Heart left ventricle (tissue), 16 donors: Measurements from ENCODE around the gene ARIH1. TPM values are rescaled to one million over a fixed set of nuclear protein-coding genes. Genes with fewer than 3 reads are reported as not detected.

Source experiments
- ATAC-seq, 4 donors: fragments of 200-7000 bp; cut with Tn5 transposase; one replicate each; pipeline ENCODE4 v1.9.1; 2020 to 2022; ENCODE audit warnings: moderate library complexity in 4 of 4, mild to moderate bottlenecking in 3 of 4, moderate number of reproducible peaks in 1 of 4
- DNase-seq, 5 donors: peaks; one replicate each; pipeline ENCODE4 v3.0.0-alpha.2; 2020
- H3K27ac ChIP-seq, 12 donors: fragments of 200-600 bp; sonication (generic) in 4 of 12; one replicate each; pipeline versions ENCODE4 v1.5.0 to v1.8.0; 2016 to 2022; ENCODE audit warnings: mild to moderate bottlenecking in 2 of 12
- H3K27me3 ChIP-seq, 9 donors: fragments of 200-600 bp; sonication (generic) in 2 of 9; one replicate each; pipeline versions ENCODE4 v1.5.1 to v1.8.0; 2016 to 2022; ENCODE audit warnings: mild to moderate bottlenecking in 3 of 9
- H3K36me3 ChIP-seq, 9 donors: fragments of 200-600 bp; sonication (generic) in 2 of 9; one replicate each; pipeline versions ENCODE4 v1.5.0 to v1.8.0; 2018 to 2022; ENCODE audit warnings: mild to moderate bottlenecking in 2 of 9
- H3K4me1 ChIP-seq, 12 donors: fragments of 200-600 bp; sonication (generic) in 4 of 12; one replicate each; pipeline versions ENCODE4 v1.5.0 to v1.8.0; 2016 to 2022; ENCODE audit warnings: mild to moderate bottlenecking in 3 of 12
- H3K4me3 ChIP-seq, 12 donors: fragments of 200-600 bp; sonication (generic) in 4 of 12; one replicate each; pipeline versions ENCODE4 v1.5.0 to v1.8.0; 2017 to 2022; ENCODE audit warnings: mild to moderate bottlenecking in 9 of 12, moderate library complexity in 4 of 12
- H3K9me3 ChIP-seq, 12 donors: fragments of 200-600 bp; sonication (generic) in 4 of 12; one replicate each; pipeline versions ENCODE4 v1.5.0 to v1.8.0; 2016 to 2022; ENCODE audit warnings: mild to moderate bottlenecking in 1 of 12
- POLR2A ChIP-seq, 2 donors: fragments of 450-650 bp; IDR thresholded peaks; one replicate each; pipeline ENCODE4 v1.6.1; 2017; ENCODE audit warnings: antibody characterized with exemption in 2 of 2, mild to moderate bottlenecking in 2 of 2, moderate library complexity in 2 of 2
- WGBS, 4 donors: extraction: QIAGEN DNeasy Blood & Tissue Kit in 2 of 4; methylation state at CpG; one replicate each; pipeline versions ENCODE4 v1.1.5 to v1.1.7; 2013 to 2018; 5-methylcytosine and 5-hydroxymethylcytosine counted together
- intact Hi-C, 10 donors: fragments of 100-400 bp; cut with DNase I; formaldehyde crosslinking; loops; one replicate each; pipeline versions ENCODE4 v1.11.1 to v1.14.2; 2022
- polyA plus RNA-seq, 2 donors: library from polyadenylated mRNA; stranded (reverse); fragments of 200-250 nt; gene quantifications; one replicate each; pipeline ENCODE4 v1.2.3, GENCODE V29; 2013
- total RNA-seq, 9 donors: library from RNA; depleted of rRNA in 2 of 9; stranded (reverse); fragments of >200 nt in 2 of 9; fragmentation: NEBNext Ultra II Directional in 3 of 9; extraction: Animal tissue kit (Norgen Biotek cat#: 25700) in 3 of 9; gene quantifications; one replicate each; pipeline versions ENCODE4 v1.1.0 to v1.2.4, GENCODE V29; 2016 to 2023
- TF ChIP-seq, protein P1 (sequence below), 12 donors: fragments of 200-600 bp; sonication (generic) in 4 of 12; IDR thresholded peaks; one replicate each; pipeline versions ENCODE4 v1.5.0 to v1.8.0; 2018 to 2022; ENCODE audit warnings: antibody characterized with exemption in 12 of 12, mild to moderate bottlenecking in 5 of 12
- donor health status: ischemic (EF 13 %, LVEDD 7.1; RV severe dilation, severe dysfunction).
- donor health status: healthy with polysubstance abuse.
- donor health status: DM: no; HTN: yes; CAD: no.
- donor health status: DM: no; HTN: no; CAD: no.
- donor health status: ischemic (EF 25% LVEDD 6.9; RV normal size, moderate dysfunction).
- donor health status: ischemic (EF 25% LVEDD 5.7; RV mildly dilated, moderate dysfunction).
- donor health status: healthy.
- donor health status: DM: yes; HTN: yes; CAD: no.
- donor health status: ischemic (EF 35%, LVEDD 5.7; RV mildly dilated, moderate dysfunction).
- donor health status: nonischemic (EF 11% LVEDD 7.7; RV severe dilation, severe dysfunction).
- donor health status: DM: yes; HTN: yes; CAD: no.
- donor health status: PGD.
- donor health status: ischemic (EF 29% LVEDD 5.4; RV normal size, mild dysfunction).
- donor health status: nonischemic (EF 23%, LVEDD 6.1; RV moderate dilation, normal function).

ARIH1 gene
- total and polyA plus RNA-seq, 11 donors, result 25.3 to 217 (median 158) TPM

DNA sequence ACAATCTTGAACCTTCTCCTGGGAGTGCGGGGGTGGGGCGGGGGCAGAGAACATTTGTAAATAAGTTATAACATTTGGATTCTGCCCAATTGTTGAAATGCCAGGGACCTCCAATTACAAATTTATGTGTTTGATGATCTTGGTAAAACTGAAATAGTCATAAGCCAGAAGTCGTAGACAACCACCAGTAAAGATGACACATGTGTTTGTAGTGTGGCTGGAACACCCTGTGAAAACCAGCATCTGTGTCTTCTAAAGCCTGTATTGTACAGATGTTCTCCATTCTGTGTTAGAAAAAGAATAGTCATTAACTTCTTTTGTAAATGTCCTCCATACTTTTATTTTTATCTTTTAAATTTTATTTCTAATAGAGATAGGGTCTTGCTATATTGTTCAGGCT is 61.8 kb downstream of the ARIH1 start:
- Histone ChIP-seq H3K27me3 (no peaks in the 10 kb centered on the region), H3K9me3 (peaks cover 0 to 9% (median 5%) of the 10 kb centered on the region in 12 donors), H3K36me3 (no peaks in the 10 kb centered on the region), H3K4me1 (peaks cover 0 to 6% (median 0%) of the 10 kb centered on the region in 12 donors), H3K27ac (no peak overlapping the region), H3K4me3 (no peak overlapping the region)
- TF ChIP-seq, protein P1, sequence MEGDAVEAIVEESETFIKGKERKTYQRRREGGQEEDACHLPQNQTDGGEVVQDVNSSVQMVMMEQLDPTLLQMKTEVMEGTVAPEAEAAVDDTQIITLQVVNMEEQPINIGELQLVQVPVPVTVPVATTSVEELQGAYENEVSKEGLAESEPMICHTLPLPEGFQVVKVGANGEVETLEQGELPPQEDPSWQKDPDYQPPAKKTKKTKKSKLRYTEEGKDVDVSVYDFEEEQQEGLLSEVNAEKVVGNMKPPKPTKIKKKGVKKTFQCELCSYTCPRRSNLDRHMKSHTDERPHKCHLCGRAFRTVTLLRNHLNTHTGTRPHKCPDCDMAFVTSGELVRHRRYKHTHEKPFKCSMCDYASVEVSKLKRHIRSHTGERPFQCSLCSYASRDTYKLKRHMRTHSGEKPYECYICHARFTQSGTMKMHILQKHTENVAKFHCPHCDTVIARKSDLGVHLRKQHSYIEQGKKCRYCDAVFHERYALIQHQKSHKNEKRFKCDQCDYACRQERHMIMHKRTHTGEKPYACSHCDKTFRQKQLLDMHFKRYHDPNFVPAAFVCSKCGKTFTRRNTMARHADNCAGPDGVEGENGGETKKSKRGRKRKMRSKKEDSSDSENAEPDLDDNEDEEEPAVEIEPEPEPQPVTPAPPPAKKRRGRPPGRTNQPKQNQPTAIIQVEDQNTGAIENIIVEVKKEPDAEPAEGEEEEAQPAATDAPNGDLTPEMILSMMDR (IDR thresholded peaks at IDR 0.05), result no peak
- no peak for TF ChIP-seq POLR2A (IDR thresholded peaks at IDR 0.05)
- intact Hi-C loops, result loop anchor here in 2 of 10 donors (10.0 kb wide), 2 partner anchors 191 to 221 kb away; no protein-coding TSS in a partner anchor
- ATAC-seq (no peak), DNase-seq (no peak)
- WGBS, 4 donors, result 89 to 94% (median 93%) methylated on average over 3 of the region's 3 CpGs

DNA sequence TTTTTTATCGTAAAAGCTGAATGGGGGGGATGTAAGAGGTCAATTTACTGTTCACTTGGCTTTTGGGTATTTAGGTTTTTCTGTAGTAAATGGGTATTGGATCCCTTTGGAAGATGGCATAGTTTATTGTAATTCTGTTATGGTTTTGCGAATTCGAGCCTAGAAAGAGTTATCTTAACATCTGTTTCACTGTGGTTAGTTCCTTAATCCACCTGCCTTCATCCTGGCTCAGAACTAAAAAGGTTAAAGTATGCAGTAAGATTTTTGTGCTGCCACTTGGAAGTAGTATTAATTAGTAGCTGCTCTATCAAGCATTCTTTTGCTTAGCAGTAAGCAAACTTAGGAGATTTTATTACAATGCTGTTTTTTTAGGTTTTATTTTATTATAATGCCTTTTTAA is 62.4 kb downstream of the ARIH1 start:
- no peak overlapping the region for H3K4me3 ChIP-seq
- intact Hi-C loops, result loop anchor here in 2 of 10 donors (10.0 kb wide), 2 partner anchors 192 to 222 kb away; no protein-coding TSS in a partner anchor
- ATAC-seq (no peak), DNase-seq (no peak)
- H3K9me3 ChIP-seq, result peaks cover 0 to 13% (median 6%) of the 10 kb centered on the region in 12 donors
- H3K4me1 ChIP-seq, result peaks cover 0 to 6% (median 0%) of the 10 kb centered on the region in 12 donors
- WGBS, 4 donors, result 92 to 94% (median 93%) methylated on average over 3 of the region's 3 CpGs
- H3K36me3 ChIP-seq, result no peaks in the 10 kb centered on the region
- H3K27me3 ChIP-seq, result no peaks in the 10 kb centered on the region
- no peak for TF ChIP-seq POLR2A (IDR thresholded peaks at IDR 0.05)
- TF ChIP-seq, protein P1 (IDR thresholded peaks at IDR 0.05), result no peak
- no peak overlapping the region for H3K27ac ChIP-seq

DNA sequence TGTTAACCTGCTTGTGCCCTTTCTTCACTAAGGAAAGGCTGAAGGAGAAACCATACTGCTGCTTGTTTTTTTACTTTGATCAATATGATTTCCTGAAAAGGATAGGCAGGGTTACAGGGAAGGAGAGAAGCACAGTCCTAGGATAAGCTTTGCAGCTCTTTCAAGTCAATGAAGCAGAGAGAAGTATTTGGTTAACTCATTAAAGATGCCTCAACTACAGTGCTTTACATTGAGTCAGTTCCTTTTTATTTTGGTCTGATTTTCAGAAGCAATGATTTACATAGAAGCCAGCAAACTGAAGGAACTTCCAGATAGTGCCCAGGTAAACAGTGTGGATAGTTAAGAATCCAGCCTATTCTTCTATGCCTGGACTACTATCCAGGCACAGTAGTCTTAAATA is 64.8 kb downstream of the ARIH1 start:
- DNase-seq (no peak), ATAC-seq (no peak)
- Histone ChIP-seq H3K27me3 (no peaks in the 10 kb centered on the region), H3K36me3 (no peaks in the 10 kb centered on the region), H3K27ac (no peak overlapping the region), H3K4me3 (no peak overlapping the region), H3K4me1 (peaks cover 0 to 6% (median 0%) of the 10 kb centered on the region in 12 donors), H3K9me3 (peaks cover 0 to 14% (median 6%) of the 10 kb centered on the region in 12 donors)
- intact Hi-C loops, result loop anchor here in 2 of 10 donors (10.0 kb wide), 2 partner anchors 194 to 224 kb away; no protein-coding TSS in a partner anchor
- TF ChIP-seq, protein P1 (IDR thresholded peaks at IDR 0.05), result no peak
- TF ChIP-seq POLR2A (IDR thresholded peaks at IDR 0.05), result no peak

DNA sequence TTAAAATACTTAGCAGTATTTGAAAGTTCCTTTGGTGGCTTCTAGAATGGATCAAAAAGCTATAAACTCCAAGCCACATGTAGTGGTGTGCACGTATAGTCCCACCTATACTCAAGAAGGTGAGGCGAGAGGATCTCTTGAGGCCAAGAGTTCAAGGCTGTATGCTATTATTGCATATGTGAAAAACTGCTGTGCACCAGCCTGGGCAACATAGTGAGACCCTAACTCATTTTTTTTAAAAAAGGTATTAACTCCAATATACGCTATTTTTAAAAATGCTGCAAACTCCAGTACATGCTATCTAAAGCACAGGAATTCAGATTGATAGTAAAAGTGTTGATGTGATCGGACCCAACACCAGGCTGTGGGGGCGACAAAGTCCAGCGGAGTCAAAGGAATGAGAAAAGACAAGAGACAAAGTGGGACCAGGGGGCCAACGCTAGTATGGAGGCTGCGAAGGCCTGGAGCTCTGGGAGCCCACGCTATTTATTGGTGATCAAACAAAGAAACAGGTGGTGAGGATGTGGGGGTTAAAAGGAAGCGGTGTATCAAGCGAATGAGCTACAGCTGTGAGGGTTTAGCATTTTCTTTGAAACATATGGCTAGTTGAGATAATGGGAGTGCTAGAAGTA is 66.6 kb downstream of the ARIH1 start:
- 97 to 98% (median 98%) methylated on average over 11 of the region's 11 CpGs for WGBS, 4 donors
- Histone ChIP-seq H3K36me3 (peaks cover 0 to 14% (median 10%) of the 10 kb centered on the region in 9 donors), H3K27ac (no peak overlapping the region), H3K4me3 (no peak overlapping the region), H3K4me1 (peaks cover 0 to 7% (median 2%) of the 10 kb centered on the region in 12 donors), H3K27me3 (no peaks in the 10 kb centered on the region), H3K9me3 (peaks cover 0 to 14% (median 6%) of the 10 kb centered on the region in 12 donors)
- DNase-seq (no peak), ATAC-seq (no peak)
- intact Hi-C loops, result no loop called here
- TF ChIP-seq POLR2A (IDR thresholded peaks at IDR 0.05), result no peak
- TF ChIP-seq, protein P1 (IDR thresholded peaks at IDR 0.05), result no peak
